22Rv1 (cell line): Measurements from ENCODE around the gene MALAT1.

ENCODE experiments used
- ZFX ChIP-seq: fragments of 450-650 bp; IDR thresholded peaks from 2 replicates; pipeline ENCODE4 v1.6.1; 2017; ENCODE audit warnings: antibody characterized with exemption, borderline replicate concordance
- TF ChIP-seq, protein P1 (sequence below): fragments of 450-650 bp; IDR thresholded peaks from 2 replicates; pipeline ENCODE4 v1.5.1; 2017; ENCODE audit warnings: mild to moderate bottlenecking

DNA sequence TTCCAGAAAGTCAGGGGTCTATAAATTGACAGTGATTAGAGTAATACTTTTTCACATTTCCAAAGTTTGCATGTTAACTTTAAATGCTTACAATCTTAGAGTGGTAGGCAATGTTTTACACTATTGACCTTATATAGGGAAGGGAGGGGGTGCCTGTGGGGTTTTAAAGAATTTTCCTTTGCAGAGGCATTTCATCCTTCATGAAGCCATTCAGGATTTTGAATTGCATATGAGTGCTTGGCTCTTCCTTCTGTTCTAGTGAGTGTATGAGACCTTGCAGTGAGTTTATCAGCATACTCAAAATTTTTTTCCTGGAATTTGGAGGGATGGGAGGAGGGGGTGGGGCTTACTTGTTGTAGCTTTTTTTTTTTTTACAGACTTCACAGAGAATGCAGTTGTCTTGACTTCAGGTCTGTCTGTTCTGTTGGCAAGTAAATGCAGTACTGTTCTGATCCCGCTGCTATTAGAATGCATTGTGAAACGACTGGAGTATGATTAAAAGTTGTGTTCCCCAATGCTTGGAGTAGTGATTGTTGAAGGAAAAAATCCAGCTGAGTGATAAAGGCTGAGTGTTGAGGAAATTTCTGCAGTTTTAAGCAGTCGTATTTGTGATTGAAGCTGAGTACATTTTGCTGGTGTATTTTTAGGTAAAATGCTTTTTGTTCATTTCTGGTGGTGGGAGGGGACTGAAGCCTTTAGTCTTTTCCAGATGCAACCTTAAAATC is 5.3 kb downstream of the MALAT1 start:
- TF ChIP-seq, protein P1, sequence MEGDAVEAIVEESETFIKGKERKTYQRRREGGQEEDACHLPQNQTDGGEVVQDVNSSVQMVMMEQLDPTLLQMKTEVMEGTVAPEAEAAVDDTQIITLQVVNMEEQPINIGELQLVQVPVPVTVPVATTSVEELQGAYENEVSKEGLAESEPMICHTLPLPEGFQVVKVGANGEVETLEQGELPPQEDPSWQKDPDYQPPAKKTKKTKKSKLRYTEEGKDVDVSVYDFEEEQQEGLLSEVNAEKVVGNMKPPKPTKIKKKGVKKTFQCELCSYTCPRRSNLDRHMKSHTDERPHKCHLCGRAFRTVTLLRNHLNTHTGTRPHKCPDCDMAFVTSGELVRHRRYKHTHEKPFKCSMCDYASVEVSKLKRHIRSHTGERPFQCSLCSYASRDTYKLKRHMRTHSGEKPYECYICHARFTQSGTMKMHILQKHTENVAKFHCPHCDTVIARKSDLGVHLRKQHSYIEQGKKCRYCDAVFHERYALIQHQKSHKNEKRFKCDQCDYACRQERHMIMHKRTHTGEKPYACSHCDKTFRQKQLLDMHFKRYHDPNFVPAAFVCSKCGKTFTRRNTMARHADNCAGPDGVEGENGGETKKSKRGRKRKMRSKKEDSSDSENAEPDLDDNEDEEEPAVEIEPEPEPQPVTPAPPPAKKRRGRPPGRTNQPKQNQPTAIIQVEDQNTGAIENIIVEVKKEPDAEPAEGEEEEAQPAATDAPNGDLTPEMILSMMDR: no peak
- no peak for TF ChIP-seq ZFX
